D721Med (cell line): ENCODE measurements around the gene FZD8.

Experiments used
- DNase-seq: peaks from one replicate; pipeline ENCODE4 v3.0.0; 2011; ENCODE audit warnings: low spot score; ENCODE audit not compliant: insufficient read length
- FAIRE-seq: peaks from 2 replicates; lab custom pipeline; 2011; peaks lifted over from hg19 to GRCh38; lab: Jason Lieb, UNC
- TF ChIP-seq, protein P1 (sequence below): IDR thresholded peaks from 2 replicates; pipeline ENCODE4 v1.5.1; 2012; ENCODE audit warnings: mild to moderate bottlenecking, control low read depth; ENCODE audit not compliant: insufficient read depth; ENCODE audit errors: missing control alignments

The FZD8 gene

DNA sequence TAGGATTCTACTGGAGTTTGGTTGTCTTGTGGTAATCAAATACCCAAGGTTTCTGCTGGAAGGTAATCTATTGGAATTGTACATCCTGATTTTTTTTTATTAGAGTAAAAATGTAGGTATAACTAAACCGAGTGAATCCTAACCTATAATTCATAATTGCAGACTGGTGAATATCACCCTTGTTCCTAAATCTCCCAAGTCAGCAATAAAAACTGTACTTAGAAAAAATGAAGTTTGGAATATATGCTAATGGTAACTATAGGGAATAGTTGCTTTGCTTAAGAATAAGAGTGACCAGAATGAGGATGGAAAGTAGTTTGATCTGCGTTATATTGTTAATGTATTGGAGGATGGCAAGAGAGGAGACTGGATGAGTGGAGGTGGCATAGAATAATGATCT lies 10.7 kb upstream of the FZD8 start:
- no peak for FAIRE-seq
- no peak for DNase-seq
- TF ChIP-seq, protein P1, sequence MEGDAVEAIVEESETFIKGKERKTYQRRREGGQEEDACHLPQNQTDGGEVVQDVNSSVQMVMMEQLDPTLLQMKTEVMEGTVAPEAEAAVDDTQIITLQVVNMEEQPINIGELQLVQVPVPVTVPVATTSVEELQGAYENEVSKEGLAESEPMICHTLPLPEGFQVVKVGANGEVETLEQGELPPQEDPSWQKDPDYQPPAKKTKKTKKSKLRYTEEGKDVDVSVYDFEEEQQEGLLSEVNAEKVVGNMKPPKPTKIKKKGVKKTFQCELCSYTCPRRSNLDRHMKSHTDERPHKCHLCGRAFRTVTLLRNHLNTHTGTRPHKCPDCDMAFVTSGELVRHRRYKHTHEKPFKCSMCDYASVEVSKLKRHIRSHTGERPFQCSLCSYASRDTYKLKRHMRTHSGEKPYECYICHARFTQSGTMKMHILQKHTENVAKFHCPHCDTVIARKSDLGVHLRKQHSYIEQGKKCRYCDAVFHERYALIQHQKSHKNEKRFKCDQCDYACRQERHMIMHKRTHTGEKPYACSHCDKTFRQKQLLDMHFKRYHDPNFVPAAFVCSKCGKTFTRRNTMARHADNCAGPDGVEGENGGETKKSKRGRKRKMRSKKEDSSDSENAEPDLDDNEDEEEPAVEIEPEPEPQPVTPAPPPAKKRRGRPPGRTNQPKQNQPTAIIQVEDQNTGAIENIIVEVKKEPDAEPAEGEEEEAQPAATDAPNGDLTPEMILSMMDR: no peak

GRCh38 chr10:35650894-35651293 lies 8.8 kb upstream of the FZD8 start:
- DNase-seq (no peak), FAIRE-seq (no peak)
- TF ChIP-seq, protein P1: no peak

DNA sequence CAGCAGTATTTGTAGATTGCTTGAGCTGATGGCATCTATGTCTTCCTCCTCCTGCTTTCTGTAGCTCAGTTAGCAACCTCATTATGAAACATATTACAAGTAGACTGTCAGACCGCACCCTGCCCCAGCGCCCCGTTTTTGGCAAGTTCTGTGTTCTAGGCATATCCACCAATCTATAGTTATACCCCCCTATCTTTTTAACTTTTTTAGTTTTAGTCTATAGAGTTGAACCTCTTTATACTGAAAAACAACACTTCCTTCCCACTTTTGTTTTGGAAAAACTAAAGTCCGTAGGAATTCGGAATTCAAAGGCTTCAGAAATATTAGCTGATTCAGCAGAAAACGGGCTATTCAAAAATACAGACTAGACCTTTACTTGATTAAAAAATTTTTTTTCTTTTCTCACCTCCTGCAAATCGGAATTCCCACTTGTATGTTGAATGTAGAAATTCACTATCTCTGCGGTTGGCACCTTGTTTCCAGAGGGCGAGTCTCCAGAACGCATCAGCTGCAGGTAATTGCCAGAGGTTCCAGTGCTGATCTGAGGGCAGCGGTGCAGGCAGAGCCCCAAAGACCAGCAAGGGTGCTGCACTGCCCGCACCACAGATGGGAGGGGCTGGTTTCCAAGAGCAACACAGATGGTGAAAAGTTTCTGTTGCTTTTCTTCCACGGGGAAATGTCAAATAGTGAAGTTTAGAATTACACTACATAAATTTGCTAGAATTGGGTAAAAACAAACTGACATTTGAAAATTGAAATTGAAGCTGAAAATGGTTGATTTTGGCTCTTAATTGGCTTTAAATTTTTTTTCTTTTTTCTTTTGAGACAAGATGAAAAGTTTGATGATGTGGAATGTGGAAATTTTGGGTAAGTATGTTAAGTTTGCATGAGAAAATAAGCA lies 2.2 kb upstream of the FZD8 start:
- FAIRE-seq: no peak
- TF ChIP-seq, protein P1: no peak
- DNase-seq: no peak

GRCh38 chr10:35643151-35644049 lies 1.3 kb upstream of the FZD8 start:
- DNase-seq: no peak
- FAIRE-seq: no peak

GRCh38 chr10:35642793-35643114 lies 658 bp upstream of the FZD8 start:
- TF ChIP-seq, protein P1: no peak
- no peak for DNase-seq
- FAIRE-seq: no peak

More at GRCh38 chr10:35643151-35644049, 1.3 kb upstream of the FZD8 start:
- TF ChIP-seq, protein P1: no peak

DNA sequence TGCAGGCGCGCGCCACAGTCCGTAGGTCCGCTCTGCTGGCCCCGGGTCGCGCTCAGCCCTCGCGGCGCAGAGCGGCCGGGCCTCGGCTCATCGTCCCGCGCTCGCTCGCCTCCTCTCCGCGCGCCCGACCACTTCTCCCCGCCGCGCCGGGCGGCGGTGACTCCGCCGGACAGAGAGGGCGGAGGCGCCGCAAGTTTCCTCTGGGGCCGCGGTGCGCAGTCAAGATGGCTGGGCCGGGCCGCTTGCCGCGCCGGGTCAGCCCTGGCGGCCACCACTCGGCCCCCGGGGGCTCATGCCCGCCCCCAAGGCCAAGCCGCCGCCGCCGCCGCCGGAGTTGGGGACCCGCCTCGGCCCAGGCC lies 441 bp downstream of the FZD8 start:
- DNase-seq (no peak), FAIRE-seq (no peak)
- TF ChIP-seq, protein P1: no peak
